Activated CD8-positive, alpha-beta memory T cell treated with anti-CD3 and anti-CD28 coated beads for 24 hours (primary cell): Measurements from ENCODE around the gene PNCK.

ENCODE experiments used
- DNase-seq: peaks from one replicate; pipeline ENCODE4 v3.0.0-alpha.2; 2020

PNCK gene

DNA sequence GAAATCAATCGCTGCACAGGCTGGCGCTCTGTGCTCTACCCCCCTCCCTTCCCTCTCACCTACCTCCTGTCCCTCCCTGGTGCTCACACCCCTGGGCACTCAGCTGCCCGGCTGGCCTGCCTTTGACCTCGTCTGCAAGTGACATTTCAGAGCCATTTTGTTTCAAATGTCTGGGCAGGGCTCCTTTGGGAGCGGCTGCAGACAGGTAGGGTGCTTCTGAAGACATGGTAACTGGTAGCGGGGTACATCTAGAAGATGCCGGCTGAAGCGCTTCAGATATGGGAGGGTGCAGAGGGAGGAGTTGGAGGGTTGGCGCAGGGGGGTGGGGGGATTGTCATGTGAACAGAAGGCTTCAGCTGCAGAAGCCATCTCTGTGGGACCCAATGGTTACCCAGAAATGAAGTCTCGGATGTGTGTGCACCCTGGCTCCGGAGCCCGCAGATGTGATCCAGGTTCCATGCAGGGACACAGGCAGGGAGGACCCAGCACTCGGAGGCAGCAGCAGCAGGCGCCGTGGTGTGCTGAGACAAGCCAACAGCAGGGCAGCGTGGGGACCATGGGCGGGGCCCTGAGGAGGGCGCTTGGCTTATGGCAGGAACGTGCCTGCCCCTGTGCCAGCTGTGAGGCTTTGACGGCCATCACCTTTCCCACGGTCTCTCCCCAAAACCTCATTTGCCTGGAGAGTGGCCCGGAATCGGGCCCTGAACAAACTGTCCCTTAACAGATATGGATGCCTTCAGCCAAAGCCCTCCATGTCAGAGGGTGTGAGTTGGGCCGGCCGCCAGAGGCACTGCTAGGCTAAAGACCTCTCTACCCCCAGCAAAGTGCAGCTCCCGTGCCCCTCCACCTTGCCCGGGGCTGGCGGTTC, 34.2 kb downstream of the PNCK start:
- DNase-seq, result no peak

DNA sequence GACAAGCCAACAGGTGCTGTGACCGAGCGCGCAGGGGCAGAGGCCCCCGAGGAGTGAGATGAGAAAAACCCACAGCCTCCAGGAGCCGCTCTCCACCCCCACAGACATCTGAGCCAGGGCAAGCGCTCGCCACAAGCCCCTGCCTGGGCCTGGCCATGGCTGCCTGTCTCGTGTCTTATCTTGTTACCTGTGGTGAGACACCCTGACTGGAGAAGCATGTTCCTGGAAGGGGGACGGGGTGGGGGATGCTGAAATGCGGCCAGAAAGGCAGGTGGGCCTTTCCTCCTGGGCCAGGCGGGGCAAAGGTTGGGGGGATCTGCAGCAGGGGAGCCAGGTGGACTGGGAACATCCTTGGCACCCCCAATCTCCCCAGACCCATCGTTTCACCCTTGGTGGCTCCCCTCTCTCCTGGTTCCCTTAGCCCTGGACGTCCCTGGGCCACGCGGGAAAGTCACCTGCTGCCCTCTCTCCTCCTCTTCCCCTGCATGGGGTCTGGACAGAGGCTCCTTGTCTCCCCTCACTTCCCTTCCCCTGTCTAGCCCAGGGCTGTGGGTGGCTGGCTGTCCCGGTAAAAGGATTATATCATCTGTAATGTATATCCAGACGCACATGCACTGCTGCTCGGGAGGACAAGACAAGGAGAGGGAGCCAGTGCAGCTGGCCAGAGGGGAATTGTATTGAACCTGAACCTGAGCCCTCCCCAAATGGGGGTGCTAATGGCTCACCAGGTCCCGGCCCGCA, 35.0 kb downstream of the PNCK start:
- no peak for DNase-seq

DNA sequence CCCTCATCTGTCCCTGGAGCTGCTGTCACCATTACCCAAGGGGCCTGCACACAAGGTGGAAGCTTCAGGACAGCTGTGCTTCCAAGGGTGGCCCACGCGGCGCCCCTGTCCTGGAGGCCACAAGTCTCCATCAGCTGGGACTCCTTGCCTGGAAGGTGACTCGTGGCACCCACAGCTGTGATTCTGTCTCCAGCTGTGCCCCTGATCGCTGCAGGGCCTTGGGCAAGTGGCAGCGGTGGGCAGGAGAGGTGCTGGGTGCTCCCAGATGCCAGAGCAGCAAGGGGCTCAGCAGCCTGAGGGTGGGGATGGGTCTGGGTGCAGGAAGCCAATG, 35.6 kb downstream of the PNCK start:
- no peak for DNase-seq

DNA sequence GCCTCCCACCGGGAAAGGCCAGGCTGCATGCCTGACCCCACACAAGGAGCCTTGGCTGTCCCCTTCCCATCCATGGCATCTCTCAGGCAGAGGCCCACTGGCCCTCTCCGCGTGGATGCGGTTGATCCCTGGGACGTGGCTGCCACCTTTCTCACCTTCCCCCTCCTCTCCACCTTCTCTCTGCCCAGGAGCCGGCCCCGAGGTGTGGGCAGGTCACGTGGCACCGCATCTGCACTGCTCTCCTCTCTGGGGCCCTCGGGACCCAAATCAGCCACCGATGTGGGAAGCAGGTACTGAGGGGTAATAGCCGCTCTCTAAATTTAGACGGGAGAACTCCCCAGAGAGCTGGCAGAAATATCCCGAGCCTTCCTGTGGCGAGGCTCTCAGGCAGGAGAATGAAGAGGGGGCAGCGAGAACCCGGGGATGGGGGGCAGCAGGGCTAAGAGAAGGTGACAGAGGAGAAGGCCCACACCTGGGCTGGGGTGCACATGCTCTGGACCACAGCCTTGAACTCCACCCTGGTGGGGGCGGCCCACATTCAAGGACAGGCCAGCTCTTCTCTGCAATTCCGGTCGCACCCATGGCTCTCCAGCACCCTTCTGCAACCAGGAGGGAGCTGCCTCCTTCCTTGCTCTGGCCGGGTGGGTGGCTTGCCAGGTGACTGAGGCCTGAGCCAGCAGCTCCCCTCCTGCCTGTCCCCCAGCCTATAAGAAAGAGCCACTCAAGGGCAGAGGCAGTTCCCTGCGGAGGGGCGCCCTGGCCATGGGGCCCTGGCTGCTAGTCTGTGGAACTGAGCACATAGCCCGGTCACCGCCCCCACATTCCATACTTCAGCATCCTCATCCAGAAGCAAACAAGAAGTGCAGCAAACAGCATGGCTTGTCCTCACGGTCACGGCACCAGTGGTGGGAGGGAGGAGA, 36.2 kb downstream of the PNCK start:
- DNase-seq, result no peak

DNA sequence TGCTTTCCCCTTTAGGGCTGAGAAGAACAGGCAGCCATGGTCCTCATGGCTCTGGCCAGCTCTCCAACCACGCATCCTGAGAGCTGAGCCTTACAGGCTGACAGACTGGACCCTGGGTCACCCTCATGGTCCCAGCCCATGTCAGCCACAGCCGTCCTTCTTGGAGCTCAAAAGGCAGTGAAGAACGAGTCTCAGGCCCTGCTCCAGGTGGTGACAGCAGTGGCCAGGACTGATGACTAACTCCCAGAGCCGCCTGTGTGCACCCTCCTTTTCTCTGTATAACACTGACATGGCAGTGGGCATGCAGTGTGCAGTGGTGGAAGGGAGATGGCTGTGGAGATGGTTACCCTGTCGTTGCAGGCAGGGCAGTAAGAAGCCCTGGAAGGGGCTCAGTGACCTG, 36.9 kb downstream of the PNCK start:
- DNase-seq, result no peak

DNA sequence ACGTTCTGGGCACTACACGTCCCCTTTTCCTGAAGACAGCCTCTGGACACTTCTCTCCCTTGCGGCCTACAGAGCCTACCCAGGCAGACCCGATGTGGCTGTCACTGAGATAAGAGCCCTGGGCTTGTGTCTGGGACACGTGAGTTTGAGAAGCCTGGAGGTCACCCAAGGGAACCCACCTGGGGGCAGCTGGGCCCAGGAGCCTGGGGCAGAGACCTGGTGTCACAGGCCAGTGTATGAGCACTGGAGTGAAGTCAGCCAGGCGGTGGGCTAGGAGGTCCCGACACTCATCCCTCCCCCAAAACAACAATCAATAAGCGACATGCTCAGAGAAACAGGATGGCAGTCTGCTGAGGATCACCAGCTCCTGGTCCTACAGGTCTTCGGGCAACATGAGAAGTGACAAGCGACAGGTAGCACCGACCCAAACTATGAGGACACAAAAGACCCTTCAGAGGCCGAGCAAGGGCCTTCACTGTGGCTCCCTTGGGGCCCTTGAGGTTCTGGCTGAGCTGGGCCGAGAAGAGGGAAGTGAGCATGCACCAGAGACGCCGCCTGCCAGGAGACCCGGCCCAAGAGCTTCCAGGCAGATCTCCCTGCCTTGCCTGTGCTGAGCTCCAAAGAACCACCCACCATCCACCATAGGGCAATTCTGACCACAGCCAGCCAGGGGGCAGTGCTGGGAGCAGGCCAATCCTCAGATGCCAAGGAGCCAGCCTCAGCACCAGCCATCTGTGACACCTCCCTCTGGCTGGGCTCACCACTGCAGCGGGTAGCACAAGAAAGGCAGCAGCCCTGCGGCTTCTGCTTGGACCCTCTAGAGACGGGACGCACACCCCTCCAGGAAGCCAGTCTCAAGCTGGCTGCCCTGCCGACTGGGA, 37.6 kb downstream of the PNCK start:
- DNase-seq, result no peak

DNA sequence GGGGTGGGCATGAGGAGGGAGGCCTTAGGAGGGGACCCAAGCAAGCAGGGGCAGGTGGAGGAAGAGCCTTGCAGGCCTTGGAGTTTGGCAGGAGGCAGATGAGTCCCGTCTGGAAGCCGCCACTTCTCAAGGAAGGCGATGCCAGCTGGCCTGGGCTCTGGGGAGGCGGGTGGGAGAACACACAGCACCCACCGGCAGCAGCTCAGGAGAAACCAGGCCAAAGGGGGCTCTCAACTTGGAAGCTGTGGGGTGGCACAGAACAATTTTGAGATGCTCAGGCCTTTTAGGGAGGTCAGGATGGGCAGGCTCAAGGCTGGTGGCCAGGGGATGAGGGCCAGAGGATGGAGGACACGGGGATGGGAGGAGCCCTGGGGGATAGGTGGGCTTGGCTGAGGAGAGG, 38.2 kb downstream of the PNCK start:
- DNase-seq, result no peak

DNA sequence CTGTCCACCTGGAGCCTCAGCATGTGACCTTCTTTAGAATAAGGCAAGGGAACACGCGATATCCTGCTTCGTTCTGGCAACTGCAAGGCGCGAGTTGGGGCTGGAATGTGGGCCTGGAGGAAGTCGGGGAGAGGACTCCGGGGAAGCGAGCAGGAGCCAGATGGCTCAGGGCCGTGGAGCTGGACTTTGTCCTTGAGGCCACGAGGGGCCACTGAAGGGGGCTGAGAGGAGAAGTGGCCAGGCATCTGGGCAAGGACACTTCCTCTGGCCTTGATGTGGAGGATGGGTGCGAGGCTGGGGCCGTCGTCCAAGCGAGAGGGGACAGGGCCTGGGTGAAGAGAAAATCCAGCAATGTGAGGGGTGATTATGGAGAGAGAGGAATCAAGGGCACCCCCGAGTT, 38.8 kb downstream of the PNCK start:
- no peak for DNase-seq

DNA sequence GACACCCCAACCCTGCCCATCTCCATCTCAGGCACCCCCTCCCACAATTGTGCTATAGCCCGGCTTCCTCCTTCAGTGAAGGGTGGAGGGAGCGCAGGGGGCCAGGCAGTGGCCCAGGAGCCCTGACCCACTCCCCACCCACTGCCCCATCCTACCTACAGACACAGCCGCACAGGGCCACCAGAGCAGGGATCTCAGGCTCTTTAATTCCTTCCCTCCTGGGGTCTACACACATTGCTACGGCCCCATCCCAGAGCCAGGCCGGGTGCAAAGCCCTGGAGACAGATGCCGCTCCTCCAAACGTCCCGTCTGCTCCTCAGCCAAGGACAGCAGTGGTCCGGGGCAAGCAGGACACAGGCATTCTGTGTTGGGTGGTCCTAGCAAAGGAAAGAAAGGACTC, 39.4 kb downstream of the PNCK start:
- no peak for DNase-seq

DNA sequence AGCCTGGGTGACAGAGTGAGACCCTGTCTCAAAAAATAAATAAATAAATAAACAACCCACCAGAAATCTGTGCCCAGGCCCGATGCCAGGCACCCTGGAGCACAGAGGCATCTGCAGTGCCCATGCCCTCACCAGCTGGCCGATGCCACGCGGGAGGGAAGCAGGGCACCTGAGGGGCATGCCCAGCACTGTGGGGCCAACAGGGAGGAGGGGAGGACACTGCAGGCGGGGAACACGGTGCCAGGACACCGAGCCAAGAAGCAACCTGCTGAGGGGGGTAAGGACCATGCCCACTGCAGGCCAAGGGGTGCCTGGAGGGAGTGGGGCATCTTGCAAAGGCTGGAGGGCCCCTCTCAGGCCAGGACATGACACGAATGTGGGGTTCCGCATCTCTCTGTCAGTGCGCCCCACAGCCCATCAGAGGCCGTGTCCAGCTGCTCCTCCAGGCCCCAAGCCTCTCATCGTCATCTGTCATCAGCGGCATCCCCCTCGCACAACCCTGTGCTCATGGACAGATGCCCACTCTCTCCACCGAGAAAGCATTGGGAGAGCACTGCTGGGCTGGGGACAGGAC, 39.9 kb downstream of the PNCK start:
- DNase-seq, result no peak

DNA sequence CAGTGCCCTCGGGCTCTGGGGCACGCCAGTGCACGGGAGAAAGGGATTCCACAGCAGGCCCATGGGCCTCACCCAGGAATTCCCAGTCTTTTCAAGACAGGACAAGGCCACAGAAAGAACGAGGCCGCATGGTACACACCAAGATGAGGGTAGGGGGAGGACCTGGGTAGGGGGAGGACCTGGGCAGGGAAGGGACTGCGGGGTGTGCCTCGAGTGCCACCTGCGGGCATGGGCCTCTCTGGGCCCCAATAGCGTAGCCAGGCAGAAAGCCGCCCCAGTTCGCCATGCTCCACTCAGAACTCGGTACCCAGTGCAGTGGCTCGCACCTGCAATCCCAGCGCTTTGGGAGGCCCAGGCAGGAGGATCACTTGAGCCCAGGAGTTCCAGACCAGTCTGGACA, 40.6 kb downstream of the PNCK start:
- DNase-seq, result no peak

DNA sequence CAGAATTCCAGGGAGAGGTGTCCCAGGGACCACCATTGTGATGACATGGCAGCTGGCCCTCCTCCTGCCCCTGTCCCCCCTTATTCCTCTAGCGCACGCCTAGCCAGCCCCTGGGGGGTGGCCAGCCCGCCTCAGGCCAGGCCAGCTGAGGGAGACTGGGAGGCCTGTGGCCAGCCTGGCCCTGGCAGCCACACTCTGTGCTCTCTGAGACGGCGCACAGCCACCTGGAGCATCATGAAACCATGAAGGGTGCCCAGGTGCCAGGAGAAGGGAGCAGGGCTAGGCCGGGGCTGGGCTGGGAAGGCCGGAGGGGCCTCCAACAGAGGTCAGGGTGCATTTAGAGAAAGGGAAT, 41.0 kb downstream of the PNCK start:
- no peak for DNase-seq

DNA sequence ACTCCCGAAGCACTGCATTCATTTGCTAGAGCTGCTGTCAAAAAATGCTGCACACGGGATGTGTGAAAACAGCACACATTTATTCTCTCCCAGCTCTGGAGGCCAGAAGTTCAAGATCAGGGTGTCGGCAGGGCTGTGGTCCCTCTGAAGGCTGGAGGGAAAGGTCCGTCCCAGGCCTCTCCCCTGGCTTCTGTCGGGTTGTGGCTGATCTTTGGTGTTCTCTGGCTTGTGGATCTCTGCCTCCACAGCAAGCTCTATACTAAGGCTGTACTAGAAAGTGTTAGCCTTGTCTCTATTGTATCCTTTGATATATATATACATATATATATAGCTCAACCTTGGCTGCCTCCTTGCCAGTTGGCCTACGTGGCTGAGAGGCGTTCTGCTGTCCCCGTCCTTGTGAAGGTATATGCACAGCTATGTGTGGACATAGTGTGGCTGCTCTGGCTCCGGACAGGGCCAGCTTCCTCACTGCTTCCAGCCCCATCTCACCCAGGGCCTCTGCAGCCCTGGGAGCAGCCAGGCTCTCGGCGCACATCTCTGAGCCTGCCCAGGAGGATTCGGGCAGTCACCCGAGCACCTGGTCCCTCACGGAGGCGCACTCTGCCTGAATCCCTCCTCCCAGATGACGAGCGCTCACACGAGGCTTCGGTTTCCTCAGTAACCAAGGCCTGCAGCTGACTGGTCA, 41.6 kb downstream of the PNCK start:
- DNase-seq, result no peak

DNA sequence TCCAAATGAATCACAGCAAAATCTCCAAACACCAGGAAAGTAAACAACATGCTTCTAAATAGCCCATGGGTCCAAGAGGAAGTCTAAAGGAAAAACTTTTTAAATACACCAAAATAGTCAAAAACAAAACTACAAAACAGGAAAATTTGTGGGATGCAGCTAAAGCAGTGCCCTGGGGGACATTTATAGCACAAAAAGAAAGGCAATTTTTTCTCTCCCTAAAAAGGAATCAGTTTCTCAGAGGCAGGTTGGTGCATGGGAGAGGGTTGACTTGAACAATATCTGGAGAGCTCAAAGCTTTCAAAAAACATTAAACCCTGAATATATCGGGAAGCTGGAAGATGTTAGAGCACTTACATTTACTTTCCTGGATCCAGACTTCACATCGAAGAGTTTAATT, 42.3 kb downstream of the PNCK start:
- no peak for DNase-seq

DNA sequence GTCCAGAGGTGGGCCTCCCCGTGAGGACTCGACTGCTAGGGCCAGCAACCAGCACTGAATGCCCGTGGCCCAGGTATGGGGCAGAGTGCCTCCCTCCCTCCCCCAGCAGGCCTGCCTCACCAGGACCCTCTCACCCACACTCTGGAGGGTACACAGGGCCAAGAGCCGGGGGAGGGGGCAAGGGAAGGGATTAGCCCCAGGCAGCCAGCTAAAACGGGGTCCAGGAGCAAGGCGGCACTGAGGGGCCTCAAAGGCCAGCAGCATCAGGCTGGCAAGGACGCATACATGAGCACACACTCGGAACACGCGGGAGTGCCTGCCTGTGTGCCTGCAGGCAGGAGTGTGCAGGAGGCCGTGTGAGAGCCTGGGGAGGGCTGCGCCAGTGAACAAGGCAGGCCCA, 44.9 kb downstream of the PNCK start:
- DNase-seq, result no peak

DNA sequence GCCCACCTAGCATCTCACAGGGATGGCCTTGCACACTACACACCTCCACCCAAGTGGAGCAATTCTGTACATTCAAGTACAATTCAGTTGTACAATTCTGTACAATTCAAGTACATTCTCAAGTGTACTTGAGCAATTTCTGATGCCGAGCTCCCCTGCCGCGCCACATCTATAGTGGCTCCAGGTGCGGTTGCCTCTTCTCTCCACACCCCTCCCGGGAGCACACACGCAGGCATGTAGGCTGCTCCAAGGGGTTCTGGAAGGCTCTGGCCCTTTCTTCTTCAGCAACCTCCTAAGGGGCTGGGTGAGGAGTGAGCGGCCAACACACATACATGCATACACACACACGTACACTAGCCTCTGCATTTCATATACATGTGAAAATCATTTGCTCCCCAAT, 45.5 kb downstream of the PNCK start:
- no peak for DNase-seq

DNA sequence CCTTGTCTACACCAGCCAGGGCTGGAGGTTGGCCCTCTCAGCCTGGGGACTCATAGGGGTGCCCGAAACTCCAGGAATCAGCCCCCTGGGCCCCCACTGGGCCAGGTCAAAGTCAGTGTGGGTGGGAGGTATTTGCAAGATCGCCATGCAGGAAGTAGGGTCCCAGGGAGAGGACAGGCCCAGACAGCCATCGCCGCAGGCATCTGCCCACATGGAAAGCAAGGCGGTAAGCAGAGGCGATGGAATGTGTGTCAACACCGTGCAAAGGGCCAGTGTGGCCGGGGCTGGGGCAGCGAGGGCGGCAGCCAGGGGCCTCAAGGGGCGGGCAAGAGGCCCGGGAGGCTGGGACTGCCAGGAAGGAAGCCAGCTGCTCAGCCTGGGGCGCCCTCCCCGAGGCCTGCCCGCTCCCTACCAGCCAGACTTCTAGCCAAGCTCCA, 45.9 kb downstream of the PNCK start:
- no peak for DNase-seq

DNA sequence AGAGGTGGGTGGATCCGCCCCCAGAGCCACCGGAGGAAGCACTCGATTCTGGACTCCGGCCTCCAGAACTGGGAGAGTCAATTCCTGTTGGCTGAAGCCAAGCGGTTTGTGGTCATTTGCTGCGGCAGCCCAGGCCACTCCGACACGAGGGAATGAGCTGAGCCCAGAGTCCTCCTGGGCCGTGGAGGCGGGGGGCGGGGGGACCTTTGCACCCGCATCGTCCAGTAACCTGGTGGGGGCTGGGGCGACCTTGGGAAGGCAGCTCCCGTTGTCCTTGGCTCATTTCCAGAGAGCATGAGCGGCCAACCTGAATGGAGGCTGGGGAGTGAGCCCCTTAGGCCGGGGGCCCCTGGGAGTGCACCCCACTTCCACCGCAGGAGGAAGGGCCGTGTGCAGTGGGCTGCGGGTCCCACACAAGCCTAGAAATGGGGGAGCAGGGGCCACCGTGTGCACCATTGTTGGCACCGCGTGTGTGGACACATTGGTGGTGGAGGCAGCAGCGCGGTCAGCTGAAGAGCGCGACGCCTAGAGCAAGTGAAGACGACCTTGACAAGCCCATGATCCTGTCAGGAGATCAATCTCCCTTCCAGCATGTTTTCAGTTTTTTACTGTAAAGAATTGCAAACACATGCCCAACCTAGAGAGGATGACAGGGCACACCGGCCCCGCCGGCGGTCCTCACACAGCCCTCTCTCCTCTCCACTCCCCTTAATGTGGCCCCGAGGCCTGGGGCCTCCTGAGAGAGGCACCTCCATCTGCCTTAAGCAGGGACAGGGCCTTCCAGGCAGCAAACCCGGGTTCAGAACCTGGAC, 46.5 kb downstream of the PNCK start:
- no peak for DNase-seq

DNA sequence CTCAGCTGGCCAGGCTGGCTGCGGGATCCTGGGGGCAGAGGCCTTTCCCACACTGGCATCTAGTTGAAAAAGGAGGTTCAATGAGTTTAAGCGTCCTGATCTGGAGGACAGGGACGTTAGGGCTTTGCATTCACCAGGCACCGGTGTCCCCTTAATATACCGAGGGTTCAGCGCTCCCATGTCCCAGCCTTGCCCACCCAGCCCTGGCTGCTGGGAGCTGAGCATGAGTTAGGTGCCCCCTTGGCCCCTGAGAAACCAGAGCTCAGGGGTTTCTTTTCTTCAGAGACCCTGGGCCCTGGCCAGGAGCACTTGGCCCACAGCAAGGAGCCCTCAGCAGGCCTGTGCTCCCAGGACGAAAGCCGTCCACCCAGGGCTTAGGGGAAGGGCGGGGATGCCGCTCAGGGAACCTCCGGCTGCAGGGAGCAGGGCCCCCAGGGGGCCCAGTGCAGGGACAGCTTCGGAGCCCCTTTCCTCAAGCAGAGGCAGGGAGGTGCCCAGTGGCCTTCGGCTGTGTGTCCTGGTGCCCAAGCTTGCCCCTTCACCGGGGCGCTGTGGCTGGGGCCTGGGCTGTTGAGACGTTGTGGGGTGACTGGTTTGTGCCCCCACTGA, 47.5 kb downstream of the PNCK start:
- no peak for DNase-seq
